Glutamatergic neuron (in vitro differentiated cells): ENCODE data around the gene HOMER1. TPM values are rescaled to one million over a fixed set of nuclear protein-coding genes. Genes with fewer than 3 reads are reported as not detected.
"Not testable (repeated sequence)": the region's sequence is repeated elsewhere in the genome, so short reads cannot be mapped to it uniquely, and the experiment has no call there.

Source experiments
- DNase-seq: peaks from one replicate; pipeline ENCODE4 v3.0.0; 2022
- H3K27ac Mint-ChIP-seq: one replicate; pipeline ENCODE4 v1.8.0; 2020; ENCODE audit warnings: mild to moderate bottlenecking, mixed read lengths, inconsistent platforms; ENCODE audit not compliant: unreplicated experiment
- H3K27me3 Mint-ChIP-seq: one replicate; pipeline ENCODE4 v1.8.0; 2020; ENCODE audit warnings: mild to moderate bottlenecking, moderate library complexity, mixed read lengths, inconsistent platforms; ENCODE audit not compliant: unreplicated experiment
- H3K36me3 Mint-ChIP-seq: one replicate; pipeline ENCODE4 v1.8.0; 2020; ENCODE audit warnings: mild to moderate bottlenecking, mixed read lengths, inconsistent platforms; ENCODE audit not compliant: unreplicated experiment
- H3K4me1 Mint-ChIP-seq: one replicate; pipeline ENCODE4 v1.8.0; 2020; ENCODE audit warnings: mild to moderate bottlenecking, low read depth, mixed read lengths, inconsistent platforms; ENCODE audit not compliant: unreplicated experiment
- H3K4me3 Mint-ChIP-seq: one replicate; pipeline ENCODE4 v1.8.0; 2020; ENCODE audit warnings: mild to moderate bottlenecking, mixed read lengths, inconsistent platforms; ENCODE audit not compliant: unreplicated experiment
- H3K9me3 Mint-ChIP-seq: one replicate; pipeline ENCODE4 v1.8.0; 2020; ENCODE audit warnings: mild to moderate bottlenecking, moderate library complexity, mixed read lengths, inconsistent platforms; ENCODE audit not compliant: unreplicated experiment
- CTCF ChIP-seq: fragments of 200-600 bp; sonication (generic); IDR thresholded peaks from one replicate; pipeline ENCODE4 v1.5.0; 2021; ENCODE audit not compliant: partially characterized antibody, unreplicated experiment
- total RNA-seq: library from RNA; stranded (reverse); fragmentation: NEBNext Ultra II Directional; extraction: Animal tissue kit (Norgen Biotek cat#: 25700); gene quantifications from one replicate; pipeline ENCODE4 v1.2.1, GENCODE V29; 2021; ENCODE audit not compliant: unreplicated experiment

The HOMER1 gene
- total RNA-seq, 1 donor from 2014 or later = 19.7 TPM

- Mint-ChIP-seq H3K27me3 (no peaks in the 10 kb centered on the region), H3K4me1 (no peaks in the 10 kb centered on the region), H3K9me3 (no peaks in the 10 kb centered on the region), H3K27ac (no peak overlapping the region), H3K4me3 (no peak overlapping the region), H3K36me3 (no peaks in the 10 kb centered on the region)
- DNase-seq = no peak
- TF ChIP-seq CTCF = no peak
These were observed 7.2 kb upstream of the HOMER1 start for GRCh38 chr5:79521156-79521555.

- DNase-seq = no peak
- Mint-ChIP-seq H3K27me3 (peaks cover 2% of the 10 kb centered on the region), H3K4me3 (no peak overlapping the region), H3K4me1 (peaks cover 2% of the 10 kb centered on the region), H3K36me3 (no peaks in the 10 kb centered on the region), H3K9me3 (peaks cover 2% of the 10 kb centered on the region), H3K27ac (no peak overlapping the region)
- no peak for TF ChIP-seq CTCF
These were observed 4.8 kb upstream of the HOMER1 start for GRCh38 chr5:79518718-79519117.

GRCh38 chr5:79517601-79518000 is 3.7 kb upstream of the HOMER1 start:
- Mint-ChIP-seq H3K4me1 (peaks cover 2% of the 10 kb centered on the region), H3K27ac (no peak overlapping the region), H3K9me3 (peaks cover 4% of the 10 kb centered on the region), H3K27me3 (peaks cover 4% of the 10 kb centered on the region), H3K36me3 (no peaks in the 10 kb centered on the region), H3K4me3 (no peak overlapping the region)
- no peak for TF ChIP-seq CTCF
- DNase-seq = no peak

GRCh38 chr5:79516986-79517385 is 3.1 kb upstream of the HOMER1 start:
- no peak overlapping the region for H3K27ac Mint-ChIP-seq
- no peak for DNase-seq
- no peak for TF ChIP-seq CTCF
- peaks cover 4% of the 10 kb centered on the region for H3K9me3 Mint-ChIP-seq
- peaks cover 4% of the 10 kb centered on the region for H3K27me3 Mint-ChIP-seq
- H3K4me1 Mint-ChIP-seq = peaks cover 2% of the 10 kb centered on the region
- no peaks in the 10 kb centered on the region for H3K36me3 Mint-ChIP-seq
- no peak overlapping the region for H3K4me3 Mint-ChIP-seq

GRCh38 chr5:79516331-79516730 is 2.4 kb upstream of the HOMER1 start:
- not testable (repeated sequence) for H3K4me1 Mint-ChIP-seq, H3K36me3 Mint-ChIP-seq, H3K27me3 Mint-ChIP-seq, H3K4me3 Mint-ChIP-seq, H3K9me3 Mint-ChIP-seq, DNase-seq, H3K27ac Mint-ChIP-seq
